Measurements from ENCODE around the gene MTCH2.
A peak's percentile ranks its signal among the peaks of the same experiment; 100 is the strongest.
"Not testable (repeated sequence)": the region's sequence is repeated elsewhere in the genome, so short reads cannot be mapped to it uniquely, and the experiment has no call there.

Gene MTCH2
- total RNA-seq: 73.1 to 174 (median 129) reads per million in 17 experiments

DNA sequence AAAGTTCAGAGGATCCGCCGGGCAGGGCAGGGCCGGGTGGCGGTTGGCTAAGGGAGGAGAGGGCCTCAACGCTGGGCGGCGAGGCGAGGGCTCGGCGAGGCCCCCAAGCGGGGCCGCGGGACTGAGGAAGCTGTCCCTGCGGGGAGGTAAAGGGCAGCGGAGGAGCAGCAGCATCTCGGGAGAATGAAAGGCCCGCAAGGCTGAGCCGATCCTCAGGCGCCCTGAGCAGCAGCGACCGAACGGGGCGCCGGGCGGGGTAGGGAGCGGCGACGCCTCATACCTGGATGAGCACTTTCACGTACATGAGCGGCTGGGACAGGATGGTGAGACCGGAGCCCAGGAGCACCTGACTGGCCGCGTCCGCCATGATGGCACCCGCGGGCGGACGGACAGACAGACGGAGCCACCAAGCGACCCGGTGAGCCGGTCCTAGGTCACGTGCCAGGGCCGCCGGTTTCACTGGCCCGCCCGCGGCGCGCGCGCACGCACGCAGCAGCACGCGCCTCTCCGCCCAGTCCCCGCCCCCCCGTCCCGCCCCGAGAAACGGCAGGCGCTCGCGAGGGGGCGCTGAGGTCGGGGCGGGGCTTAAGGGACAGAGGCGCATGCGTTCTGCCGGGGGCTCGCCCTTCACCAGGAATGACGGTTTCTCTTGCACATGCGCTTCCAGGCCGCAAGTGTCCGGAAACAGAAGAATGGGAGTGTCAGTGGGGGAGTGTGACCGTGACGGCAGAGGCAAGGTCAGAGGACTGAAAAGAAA lies at the start of gene MTCH2:
Gene MTCH2, minus strand, starts transcription at position 461 of the 757 bp plus-strand sequence. Its CDS starts 94 bp downstream, at position 367.
- DNase-seq: peak; percentile 99

DNA sequence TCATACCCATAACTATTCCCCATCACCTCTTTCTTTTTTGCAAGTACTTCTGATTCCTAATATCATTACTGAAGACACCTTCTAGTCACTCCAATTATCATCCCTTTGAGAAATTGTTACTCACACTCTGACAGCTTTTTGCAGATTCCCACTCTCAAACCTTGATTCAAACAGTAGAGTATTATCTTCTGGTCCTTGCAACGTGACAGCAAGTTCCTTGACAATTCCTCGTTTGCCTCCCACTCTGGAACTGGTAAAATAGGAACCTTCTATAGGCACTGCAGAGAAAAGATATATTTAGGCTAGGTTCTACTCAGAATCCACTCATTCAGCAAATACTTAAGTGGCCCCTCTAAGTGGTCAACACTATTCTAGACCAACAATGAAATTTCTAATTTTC lies 49.6 kb upstream of the MTCH2 start:
- peak in 2 of 4 experiments; percentile 5 to 7 for DNase-seq

DNA sequence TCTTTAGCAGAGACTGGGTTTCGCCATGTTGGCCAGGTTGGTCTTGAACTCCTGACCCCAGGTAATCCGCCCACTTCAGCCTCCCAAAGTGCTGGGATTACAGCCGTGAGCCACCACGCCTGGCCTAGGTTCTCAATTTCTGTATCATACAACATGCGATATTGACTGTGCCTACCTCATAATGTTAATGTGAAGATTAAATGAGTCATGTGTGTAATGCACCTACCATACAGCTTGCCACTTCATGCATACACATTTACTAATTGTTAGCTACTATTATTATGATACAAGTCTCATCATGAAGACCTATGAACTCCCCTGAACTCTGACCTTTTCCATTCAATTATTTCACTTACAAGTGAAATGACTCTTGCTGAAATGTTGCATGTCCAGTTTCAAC lies 47.1 kb upstream of the MTCH2 start:
- no peak for DNase-seq

DNA sequence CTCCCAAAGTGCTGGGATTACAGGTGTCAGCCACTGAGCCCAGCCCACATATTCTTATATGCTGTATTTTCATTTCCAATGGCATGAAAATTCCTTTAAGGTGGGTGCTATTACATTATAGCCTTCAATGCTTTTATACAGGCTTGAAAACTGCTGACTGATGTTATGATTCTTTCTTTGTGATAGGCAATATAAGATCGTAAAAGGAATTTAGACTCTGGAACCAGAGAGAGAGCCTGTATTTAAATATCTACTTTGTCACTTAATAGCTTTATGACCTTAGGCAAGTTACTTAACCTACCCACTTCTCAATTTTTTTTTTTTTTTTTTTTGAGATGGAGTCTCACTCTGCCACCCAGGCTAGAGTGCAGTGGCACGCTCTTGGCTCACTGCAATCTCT lies 46.6 kb upstream of the MTCH2 start:
- DNase-seq: no peak

DNA sequence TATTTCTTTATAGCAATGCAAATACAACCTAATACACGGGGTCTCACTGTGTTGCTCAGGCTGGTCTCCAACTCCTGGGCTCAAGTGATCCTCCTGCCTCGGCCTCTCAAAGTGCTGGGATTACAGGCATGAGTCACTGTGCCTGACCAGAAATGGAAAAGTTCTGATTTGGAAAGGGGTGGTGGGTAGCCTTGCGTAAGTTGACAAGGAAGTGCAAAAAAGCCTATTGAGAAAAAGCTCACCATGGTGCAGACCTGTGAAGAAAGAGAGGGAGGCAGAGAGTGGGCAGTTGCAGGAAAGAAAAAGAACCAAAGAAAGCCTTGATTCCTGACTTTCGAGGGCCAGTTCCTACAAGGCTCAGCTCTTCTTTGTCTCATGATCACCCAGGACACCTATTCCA lies 45.8 kb upstream of the MTCH2 start:
- DNase-seq: peak; percentile 32 to 69 (median 60)

GRCh38 chr11:47686704-47687103 lies 44.3 kb upstream of the MTCH2 start:
- DNase-seq: not testable (repeated sequence)

- DNase-seq: peak; percentile 10 to 56 (median 40)
Observed at GRCh38 chr11:47686151-47686550, 43.8 kb upstream of the MTCH2 start.

DNA sequence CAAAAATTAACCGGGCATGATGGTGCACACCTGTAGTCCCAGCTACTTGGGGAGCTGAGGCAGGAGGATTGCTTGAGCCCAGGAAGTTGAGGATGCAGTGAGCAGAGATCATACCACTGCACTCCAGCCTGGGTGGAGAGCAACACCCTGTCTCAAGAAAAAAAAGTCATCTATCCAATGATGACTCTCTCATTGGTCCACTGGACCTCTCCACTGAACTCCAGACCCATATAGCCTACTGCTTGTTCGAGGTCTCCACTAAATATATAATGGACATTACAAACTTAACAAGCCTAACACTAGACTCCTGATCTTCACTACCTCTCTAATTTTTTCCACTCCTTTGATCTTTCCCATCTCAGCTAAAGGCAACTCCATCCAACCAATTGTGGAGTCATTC lies 33.5 kb upstream of the MTCH2 start:
- no peak for DNase-seq

- no peak for DNase-seq
Observed at GRCh38 chr11:47672283-47672730, 29.9 kb upstream of the MTCH2 start.

DNA sequence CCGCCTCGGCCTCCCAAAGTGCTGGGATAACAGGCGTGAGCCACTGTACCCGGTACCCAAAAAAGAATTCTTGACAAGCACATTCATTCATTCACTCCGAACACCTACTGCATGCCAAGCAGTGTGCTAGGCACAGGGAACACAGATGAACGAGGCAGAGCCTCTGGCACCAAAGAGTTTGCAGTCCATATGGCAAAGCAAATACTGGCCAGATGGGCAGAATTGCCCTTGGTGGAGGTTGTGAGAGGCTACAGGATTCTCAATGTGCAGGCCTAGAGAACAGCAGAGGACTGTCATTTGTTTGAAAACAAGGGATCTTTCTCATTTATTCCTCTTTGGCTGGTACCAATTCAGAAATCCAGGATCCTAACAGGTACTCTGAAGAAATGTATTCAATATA lies 27.5 kb upstream of the MTCH2 start:
- no peak for DNase-seq

GRCh38 chr11:47668665-47669064 lies 26.3 kb upstream of the MTCH2 start:
- DNase-seq: no peak

DNA sequence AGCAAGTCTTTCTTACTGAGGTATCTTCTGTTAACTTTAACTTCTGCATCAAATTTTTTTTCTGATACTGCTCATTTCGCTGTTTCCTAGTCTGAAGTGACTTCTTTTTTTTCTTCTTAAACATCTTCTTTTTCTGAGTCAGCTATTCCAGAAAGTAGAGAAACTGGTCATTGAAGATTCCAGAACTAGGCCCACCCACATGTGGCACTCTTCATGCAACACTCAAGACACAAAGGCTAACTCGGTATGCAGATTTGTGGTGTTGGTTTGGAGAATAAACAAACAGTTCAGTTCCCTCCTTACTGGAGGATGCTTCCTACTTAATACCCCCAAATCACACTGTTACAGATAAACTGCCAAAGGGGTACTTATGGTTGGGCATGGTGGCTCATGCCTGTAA lies 25.2 kb upstream of the MTCH2 start:
- peak in 1 of 4 experiments; percentile 30 for DNase-seq

- DNase-seq: no peak
Observed at GRCh38 chr11:47667135-47667534, 24.8 kb upstream of the MTCH2 start.

DNA sequence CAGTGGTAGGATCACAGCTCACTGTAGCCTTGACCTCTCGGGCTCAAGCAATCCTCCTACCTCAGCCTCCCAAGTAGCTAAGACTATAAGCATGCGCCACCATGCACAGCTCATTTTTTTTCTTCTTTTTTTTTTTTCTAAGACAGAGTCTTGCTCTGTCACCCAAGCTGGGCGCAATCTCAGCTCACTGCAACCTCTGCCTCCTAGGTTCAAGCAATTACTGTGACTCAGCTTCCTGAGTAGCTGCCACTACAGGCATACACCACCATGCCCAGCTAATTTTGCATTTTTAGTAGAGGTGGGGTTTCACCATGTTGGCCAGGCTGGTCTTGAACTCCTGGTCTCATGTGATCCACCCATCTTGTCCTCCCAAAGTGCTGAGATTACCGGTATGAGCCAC lies 22.6 kb upstream of the MTCH2 start:
- DNase-seq: peak in 3 of 4 experiments; percentile 24 to 40 (median 26)

DNA sequence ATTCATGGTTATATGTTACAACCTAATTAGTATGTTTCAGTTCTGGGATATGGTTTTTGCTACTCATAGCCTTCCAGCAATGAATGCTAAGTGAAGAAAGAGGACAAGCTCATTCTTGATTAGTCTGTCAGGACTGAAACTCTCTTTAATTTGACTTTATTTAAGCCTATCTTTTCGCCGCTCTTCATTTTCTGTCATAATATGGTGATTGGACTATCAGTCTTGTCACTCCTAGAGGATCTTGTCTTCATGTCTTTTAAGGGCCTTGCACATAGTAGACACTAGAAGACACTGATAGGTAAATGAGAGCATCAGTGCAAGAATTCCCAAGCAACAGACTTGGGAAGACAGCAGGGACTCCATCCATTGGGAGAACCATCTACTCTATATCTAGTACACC lies 18.9 kb upstream of the MTCH2 start:
- no peak for DNase-seq

DNA sequence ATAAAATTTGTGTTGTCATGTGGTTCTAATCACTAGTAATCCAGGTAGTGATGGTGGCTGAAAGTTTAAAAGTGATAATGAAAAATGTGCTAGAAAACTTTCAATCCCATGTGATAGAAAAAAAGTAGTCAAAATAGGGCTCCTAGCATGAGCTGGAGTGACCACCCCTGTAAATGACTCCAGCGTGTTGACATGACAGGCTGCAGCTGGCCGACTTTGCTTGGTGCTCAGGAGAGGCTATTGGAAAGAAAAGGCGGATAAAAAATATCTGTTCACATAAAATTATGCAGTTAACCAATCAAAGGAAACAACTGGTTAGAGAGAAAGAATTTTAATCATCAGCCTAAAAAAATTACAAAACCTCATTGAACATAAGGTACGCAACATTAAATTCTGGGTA lies 16.9 kb upstream of the MTCH2 start:
- DNase-seq: no peak

GRCh38 chr11:47656260-47656885 lies 14.0 kb upstream of the MTCH2 start:
- no peak for DNase-seq

DNA sequence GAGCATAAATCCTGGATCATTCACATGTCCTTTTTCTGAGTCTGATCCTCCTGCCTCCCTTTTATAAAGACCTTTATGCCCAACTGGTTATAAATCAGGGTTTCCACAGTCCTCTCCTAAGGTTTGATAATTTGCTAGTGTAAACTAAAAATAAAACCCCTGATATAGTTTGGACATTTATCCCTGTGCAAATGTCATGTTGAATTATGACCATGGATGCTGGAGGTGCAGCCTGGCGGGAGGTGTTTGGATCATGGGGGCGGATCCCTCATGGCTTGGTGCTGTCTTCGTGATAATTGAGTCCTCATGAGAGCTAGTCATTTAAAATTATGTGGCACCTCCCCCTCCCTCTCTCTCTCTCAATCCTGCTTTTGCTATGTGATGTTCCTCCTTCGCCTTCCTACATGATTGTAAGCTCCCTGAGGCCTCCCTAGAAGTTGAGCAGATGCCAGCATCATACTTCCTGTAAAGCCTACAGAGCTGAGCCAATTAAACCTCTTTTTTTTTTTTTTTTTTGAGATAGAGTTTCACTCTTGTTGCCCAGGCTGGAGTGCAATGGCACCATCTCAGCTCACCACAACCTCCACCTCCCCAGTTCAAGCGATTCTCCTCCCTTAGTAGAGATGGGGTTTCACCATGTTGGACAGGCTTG lies 9.6 kb upstream of the MTCH2 start:
- no peak for DNase-seq

- no peak for DNase-seq
Observed at GRCh38 chr11:47649276-47649675, 6.9 kb upstream of the MTCH2 start.

DNA sequence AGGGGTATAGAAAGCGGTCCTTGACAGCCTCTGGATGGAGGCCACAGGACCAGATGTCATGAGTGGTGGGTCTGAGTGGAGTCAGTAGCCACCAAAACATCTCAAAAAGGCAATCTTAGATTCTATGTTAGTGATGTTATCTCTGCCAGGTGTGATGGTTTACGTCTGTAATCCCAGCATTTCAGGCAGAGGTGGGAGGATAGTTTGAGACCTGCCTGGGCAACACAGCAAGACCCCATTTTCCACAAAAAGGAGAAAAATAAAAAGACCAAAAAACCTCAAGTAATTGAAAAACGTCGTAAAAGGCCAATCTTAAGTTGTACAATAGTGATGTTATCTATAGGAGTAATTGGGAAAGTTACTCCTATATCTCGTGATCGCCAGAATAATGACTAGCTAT lies 3.7 kb upstream of the MTCH2 start:
- no peak for DNase-seq

DNA sequence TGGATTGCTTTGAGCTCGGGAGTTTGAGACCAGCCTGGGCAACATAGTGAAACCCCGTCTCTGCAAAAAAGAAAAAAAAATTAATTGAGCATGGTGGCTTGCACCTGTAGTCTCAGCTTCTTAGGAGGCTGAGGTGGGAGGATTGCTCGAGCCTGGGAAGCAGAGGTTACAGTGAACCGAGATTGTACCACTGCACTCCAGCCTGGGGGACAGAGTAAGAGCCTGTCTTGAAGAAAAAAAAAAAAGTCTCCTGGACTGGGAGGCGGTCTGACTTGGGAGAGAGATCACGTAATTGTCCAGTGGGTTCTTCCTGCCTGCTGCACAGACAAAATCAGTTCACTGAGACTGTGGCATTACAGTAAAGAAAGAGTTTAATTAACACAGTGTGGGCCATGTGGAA lies 3.1 kb upstream of the MTCH2 start:
- no peak for DNase-seq

DNA sequence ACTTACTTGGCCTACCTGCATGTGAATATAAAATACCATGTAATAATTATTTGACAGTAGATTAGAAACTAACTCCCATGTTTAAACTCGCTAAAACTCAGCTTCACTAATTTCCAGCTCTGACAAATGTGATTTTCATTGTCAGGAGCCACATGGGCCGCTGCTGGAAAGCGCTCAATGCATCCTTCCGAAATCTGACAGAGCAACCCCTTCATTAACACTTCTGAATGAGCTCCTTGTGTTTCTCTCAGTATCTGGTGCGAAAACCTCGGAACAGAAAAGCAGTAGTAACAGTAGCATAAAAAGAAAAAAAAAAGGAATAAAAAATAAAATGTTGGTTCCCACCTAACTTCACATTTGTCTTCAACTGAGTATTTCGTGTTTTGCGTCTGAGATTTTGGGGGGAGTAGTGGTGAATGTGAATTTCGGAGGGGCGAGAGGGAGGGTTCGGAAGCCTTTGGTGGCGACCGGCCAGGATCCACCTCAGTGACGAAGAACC lies 710 bp downstream of the MTCH2 start:
- DNase-seq: peak in 3 of 4 experiments; percentile 9 to 19 (median 14)

DNA sequence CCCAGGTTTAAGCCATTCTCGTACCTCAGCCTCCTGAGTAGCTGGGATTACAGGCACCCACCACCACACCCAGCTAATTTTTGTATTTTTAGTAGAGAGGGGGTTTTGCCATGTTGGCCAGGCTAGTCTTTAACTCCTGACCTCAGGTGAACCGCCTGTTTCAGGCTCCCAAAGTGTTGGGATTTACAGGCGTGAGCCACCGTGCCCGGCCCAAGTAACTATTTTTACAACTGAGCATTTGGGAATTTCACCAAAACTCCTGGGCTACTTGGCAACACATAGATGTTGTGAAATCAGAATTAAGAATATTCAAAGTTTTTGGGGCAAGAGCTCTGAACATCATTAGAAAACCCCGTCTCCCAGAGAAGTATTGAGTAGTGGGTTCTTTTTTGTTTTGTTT lies 1.9 kb downstream of the MTCH2 start:
- DNase-seq: not testable (repeated sequence)
